ENCODE data around the gene FSTL5.

- TF ChIP-seq EP300 (IDR thresholded peaks at IDR 0.05) (no peak), CTCF (IDR thresholded peaks at IDR 0.05) (no peak)
These were observed 48.5 kb downstream of the FSTL5 start for GRCh38 chr4:162115333-162115732.
